Activated T-helper 1 cell treated with Interleukin-2 at 50 U/mL for 16 hours (primary cell): Measurements from ENCODE around the gene PSMB4.
"Not testable (repeated sequence)": the region's sequence is repeated elsewhere in the genome, so short reads cannot be mapped to it uniquely, and the experiment has no call there.

Source experiments
- DNase-seq: peaks from one replicate; pipeline ENCODE4 v3.0.0-alpha.2; 2020; ENCODE audit warnings: low read depth

PSMB4 gene

DNA sequence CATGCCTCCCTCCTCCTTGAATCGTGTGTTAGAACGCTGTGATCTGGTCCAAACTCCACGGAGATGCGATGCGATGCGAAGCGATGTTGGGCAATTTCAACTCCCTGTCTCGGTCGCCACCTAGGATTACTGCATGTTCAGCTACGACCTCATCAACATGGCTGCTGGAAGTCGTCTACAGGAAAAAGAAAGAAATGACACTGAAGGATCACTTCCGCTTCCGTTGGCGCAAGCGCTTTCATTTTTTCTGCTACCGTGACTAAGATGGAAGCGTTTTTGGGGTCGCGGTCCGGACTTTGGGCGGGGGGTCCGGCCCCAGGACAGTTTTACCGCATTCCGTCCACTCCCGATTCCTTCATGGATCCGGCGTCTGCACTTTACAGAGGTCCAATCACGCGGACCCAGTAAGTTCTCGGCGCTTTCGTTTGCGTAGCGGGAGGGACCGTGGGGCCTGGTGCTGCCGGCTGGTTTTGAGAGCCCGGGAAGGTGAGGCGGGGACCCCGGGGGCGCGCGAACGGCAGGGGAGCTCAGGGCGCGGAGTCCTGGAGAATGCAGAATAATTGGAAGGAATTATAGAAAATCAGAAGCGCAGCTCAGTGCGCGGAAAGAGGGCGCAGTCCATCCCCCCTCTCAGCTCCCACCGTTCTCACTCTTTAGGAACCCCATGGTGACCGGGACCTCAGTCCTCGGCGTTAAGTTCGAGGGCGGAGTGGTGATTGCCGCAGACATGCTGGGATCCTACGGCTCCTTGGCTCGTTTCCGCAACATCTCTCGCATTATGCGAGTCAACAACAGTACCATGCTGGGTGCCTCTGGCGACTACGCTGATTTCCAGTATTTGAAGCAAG is at the start of gene PSMB4:
PSMB4 (plus strand) TSS at position 250 of the 848 bp plus-strand sequence; CDS start at position 265, 15 bp downstream.
- peak; percentile 68 for DNase-seq

DNA sequence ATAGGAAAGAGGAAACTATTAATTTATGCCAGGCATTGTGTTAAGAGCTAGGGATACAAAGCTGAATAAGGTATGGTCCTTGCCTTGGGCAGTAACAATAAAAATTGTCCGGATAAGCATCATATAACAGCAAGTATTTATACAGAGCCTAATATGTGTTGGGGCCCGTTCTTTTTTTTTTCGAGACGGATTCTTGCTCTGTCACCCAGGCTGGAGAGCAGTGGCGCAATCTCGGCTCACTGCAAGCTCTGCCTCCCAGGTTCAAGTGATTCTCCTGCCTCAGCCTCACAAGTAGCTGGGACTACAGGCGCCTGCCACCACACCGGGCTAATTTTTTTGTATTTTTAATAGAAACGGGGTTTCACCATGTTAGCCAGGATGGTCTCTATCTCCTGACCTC is 49.0 kb upstream of the PSMB4 start:
- DNase-seq, result not testable (repeated sequence)

DNA sequence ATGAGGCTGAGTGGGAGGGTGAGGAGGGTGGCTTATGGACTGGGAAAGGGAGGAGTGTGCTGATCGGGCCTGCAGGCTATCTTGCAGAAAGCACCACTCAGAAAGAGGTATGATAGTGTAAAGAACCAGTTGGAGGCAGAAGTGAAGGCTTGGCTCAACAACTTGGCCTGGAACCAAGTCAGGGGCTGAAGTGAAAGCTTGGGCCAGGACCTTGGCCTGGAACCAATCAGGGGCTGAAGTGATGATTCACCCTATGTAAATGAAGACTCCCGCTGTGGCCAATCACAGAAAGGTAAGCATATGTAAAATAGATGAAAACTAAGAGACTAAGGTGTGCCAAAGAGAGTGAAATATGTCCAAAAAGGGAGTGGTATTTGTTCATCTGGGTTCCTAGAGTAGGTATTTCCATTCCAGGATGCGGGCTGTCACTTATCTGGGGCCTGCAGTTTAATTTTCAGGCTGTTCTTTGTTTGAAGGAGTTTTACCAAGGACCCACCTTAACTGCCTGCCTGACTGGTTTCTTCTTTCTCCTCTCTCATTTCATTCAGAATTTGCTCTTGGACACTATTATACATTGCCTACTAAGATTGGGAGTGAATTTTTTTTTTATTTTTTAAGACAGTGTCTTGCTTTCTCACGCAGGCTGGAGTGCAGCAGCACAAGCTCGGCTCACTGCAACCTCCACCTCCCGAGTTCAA is 47.2 kb upstream of the PSMB4 start:
- DNase-seq, result no peak

DNA sequence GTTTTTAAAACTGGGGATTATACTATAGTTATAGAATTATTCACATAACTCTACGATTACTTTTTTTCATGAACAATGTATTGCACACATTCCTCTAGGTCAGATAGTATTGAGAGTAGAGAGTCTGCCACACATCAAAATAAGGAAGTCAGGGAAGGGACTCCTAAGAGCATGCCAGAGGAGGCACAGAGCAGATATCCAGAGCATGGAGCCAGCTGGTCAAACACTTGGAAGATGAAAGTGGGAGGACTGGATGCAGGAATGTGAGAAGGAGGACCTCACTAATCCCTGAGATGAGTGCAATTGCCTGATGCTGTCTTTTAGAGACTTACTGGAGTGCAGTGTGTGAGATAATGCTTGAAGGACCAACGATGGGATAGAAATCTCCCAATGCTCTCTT is 42.7 kb upstream of the PSMB4 start:
- DNase-seq, result no peak

DNA sequence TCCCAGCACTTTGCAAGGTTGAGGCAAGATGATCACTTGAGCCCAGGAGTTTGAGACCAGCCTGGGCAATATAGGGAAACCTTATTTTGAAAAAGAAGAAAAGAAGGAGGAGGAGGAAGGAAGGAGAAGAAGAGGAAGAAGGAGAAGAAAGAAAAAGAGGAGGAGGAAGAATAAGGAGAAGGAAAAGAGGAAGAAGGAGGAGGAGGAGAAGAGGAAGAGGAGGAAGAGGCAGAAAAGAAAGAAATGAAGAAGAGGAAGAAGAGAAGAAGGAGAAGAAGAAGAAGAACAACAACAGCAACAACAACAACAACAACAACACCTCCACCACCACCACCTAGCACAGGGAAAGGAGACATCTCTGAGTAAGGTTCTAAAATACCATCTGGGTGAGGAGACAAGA is 37.5 kb upstream of the PSMB4 start:
- no peak for DNase-seq

DNA sequence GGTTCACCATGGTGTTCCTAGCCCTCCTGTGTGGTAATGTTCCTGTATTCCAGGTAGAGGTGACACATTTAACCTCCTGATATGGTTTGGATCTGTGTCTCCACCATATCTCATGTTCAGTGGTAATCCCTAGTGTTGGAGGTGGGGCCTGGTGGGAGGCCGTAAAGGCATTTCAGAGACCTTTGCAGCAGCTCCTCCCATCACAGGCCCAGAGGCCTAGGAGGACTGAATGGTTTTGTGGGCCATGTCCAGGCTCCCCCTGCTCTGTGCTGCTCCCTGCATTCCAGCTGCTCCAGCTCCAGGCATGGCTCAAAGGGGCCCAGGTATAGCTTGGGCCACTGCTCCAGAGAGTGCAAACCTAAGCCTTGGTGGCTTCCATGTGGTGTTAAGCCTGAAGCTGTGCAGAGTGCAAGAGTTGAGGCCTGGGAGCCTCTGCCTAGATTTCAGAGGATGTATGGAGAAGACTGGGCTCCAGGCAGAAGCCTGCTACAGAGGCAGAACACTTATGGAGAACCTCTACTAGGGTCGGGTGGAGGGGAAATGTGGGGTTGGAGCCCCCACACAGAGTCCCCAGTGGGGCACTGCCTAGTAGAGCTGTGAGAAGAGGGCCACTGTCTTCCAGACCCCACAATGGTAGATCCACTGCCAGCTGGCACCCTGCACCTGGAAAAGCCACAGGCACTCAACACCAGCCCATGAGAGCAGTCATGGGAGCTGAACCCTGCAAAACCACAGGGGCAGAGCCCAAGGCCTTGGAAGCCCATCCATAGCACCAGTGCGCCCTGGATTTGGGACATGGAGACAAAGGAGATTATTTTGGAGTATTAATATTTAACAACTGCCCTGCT is 36.8 kb upstream of the PSMB4 start:
- no peak for DNase-seq

DNA sequence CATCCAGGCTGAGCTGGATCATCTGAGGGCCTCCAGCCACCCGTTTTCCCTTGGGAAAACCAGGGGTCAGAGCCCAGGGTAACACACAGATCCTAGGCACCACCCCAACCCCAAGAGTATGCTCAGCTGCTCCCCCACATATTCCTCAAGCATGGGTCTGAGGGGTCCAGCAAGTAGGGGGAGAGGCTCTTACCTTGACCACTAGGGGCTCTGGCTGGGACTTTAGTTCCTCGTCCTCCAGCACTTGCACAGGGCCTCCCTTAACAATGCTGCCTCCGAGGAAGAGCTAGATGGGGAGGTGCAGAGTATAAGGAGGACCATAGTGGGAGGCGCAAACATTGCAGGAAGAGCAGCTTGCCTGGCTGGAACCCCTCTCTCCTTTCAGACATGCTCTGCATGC is 34.4 kb upstream of the PSMB4 start:
- DNase-seq, result no peak

DNA sequence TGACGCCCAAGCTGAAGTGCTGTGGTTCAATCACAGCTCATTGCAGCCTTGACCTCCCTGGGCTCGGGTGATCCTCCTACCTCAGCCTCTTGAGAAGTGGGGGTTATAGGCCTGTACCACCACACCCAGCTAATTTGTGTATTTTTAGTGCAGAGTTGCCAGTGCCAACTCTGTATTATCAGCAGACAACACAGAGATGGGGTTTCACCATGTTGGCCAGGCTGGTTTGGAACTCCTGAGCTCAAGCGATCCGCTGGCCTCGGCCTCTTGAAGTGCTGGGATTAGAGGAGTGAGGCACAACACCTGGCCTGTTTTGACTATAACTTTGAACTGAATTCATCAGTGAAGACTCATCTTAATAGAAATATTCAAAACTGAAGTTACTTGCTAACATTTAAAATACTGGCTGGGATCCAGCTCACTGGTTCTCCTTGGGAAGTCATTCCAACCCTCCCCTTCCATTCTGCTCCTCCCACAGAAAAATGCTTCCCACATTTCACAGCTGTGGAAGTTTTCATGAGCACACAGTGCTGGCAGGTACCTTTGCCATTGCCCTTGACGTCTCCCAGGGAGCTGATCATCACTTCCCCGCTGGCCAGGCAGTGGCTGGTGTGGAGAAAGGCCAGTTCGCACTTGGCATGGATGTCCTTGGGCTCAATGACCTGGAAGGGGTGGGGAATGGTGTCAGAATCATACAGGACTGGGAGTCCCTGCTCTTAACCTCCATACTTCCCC is 31.5 kb upstream of the PSMB4 start:
- no peak for DNase-seq

DNA sequence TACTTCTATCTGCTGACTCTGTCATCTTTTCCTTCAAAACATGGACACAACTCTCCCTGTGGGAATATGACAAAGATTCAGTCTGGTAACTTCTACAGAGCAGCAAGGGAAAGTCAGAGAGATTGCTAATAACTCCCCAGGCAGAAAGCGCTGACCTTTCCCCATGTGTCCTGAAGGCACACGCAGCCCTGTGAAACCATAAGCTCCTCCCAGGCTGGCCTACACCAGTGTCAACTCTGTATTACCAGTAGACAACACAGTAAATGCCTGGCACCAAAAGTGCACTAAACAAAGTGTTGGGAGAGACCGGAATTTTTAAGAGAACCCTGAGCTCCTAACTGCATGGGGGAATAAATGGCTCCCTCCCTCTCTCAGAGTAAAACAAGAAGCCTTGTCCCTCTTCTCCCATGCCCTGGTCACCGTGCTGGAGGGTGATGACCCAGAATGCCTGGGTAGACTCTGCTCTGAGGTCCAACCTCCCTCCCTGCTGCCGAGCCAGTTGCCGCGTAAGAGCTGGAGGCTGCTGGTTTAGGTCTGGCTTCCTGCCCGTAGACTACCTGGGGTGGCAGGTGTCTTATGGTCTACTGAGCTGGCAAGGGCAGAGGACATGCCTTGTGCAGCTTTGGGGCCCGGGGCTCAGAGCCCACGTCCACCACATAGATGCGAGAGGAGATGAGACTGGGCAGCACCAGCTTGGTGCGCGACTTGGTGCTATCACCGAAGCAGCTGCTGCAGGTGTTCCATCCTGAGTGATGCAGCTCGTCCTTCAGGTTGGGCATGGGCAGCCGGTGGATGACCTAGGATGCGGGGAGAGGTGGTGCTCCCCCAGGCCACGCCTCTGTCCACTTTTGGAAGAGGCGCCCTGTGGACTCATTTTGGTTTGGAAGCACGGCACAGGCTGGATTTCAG is 30.7 kb upstream of the PSMB4 start:
- DNase-seq, result no peak

DNA sequence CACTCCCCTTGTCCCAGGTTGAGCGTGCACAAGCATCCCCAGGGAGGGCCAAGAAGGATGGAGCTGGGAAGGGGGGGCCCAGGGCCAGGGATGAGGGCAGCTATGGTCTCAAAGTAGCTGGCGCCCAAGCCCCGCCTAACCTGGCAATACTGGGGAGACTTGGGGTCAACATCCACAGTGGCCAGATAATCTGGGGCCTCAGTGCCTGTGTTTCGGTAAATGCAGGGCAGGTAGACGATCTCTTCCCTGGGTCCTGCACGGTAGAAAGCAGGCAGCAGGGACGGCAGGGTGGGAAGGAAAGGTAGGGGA is 30.1 kb upstream of the PSMB4 start:
- DNase-seq, result no peak

DNA sequence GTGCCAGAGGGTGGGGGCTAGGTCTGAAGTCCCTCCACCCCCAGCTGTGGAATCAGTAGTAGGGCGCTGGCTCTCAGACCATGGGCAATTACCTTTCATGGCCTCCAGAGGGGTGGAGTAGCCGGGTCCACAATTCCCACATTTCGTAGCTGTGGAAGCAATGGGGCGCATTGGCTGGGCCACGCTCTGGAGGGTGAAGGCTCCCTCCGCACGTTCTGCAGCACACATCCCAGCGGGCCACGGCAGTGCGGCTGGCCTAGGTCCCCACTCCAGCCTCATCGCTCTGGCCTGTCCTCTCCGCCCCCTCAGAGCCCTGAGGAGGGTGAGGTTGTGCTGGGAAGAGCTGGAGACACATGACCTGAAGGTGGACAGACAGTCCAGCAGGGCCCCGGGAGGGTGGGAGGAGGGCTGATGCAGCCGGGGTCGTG is 29.7 kb upstream of the PSMB4 start:
- no peak for DNase-seq

DNA sequence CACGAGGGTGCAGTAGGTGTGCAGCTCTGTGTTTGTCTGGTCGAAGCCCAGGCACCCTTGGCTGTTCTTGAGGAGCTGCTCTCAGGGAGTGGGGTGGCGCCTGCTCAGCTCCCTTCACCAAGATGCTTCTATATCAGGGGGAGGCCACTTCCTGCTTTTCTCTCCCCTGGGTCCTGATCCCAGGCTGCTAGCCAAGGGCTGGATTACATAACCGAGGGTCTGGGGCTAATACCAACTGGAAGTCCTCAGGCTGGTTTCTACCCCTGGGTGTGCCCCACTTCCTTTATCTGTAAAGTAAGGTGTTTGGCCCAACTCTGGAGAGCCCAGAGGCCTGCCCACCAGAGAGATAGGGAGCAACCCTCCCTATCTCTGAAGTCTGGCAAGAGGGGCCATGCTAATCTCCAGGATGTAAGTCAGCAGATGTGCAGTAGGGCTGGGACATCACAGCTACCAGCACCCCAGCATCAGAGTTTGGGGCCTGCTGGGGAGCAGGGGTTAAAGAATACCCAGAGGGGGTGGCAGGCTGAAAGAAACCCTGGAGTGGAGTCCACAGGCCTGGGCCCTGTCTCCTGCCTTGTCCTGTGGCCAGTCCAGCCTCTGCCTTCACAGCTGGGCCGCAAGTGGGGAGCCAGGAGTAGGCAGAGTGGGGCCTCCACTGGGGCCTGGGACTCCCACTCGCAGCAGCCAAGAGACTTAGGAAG is 29.0 kb upstream of the PSMB4 start:
- no peak for DNase-seq

DNA sequence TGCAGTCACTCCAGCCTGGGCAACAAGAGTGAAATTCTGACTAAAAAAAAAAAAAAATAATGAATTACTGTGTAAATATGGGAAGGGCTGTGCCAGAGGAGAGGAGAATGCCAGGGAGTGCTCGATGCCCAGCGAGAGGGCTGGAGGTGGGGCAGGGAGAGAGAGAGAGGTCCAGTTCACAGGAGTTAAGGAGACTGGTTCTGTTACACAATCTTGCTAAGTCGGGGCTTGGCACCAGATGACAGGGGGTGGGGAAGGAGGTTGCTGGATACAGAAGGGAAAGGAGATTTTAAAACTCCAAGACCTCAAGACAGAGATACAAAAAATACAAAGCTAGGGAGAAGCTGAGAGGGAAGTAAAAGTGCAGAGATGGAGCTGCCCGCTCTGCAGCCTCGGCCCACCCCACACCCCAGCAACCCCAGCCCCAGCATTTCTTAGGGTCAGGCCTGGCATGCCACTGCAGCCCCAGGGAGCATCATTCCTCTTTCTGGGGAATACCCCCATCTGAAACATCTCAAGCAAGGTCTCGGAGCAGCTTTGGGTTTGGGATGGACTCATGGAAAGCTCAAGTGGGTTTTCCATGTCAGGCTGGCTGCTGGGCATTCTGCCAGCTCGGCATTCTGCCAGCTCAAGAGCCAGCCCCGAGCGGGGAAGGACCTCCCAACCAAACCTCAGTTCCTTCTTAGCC is 27.9 kb upstream of the PSMB4 start:
- DNase-seq, result no peak

DNA sequence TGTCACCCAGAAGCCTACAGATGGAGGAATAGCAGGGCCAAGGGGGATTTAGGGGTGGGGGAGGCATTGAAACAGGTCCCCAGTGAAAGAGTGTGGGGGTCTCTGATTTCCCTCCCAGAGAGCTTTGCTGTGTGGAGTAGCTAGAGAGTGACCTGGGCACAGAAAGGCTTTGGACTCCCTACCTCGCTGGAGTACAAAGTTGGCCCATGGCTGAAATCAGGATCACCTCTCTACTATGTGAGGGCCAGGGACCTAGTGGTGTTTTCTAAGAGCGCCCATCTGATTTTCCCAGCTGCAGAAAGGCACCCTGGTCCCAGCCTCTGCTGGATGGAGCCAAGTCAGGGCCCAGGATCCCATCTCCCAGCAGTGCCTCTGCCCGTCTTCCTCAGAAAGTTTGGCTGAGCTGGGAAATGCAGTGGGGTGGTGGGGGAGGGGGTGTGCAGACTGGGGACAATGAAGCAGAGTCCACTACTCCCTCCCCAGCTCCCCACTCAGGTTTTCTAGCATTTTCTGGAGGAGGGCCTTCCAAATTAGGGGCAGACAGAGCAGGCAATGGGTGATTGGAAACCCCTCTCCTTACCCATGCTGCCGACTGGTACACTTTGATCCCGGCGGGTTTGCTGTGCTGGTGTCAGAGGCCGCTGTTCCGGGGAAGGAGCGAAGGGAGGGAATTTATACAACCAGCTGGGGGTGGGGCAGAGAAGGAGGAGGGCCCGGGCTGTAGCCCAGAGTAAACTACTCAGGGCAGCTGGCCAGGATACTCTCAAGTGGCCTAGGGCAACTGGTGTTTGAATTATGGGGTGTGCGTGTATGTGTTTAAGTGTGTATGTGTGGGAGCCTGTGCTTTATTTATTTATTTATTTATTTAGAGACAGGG is 27.1 kb upstream of the PSMB4 start, which contains the start of gene SELENBP1:
SELENBP1 (minus strand) TSS at position 648 of the 877 bp plus-strand sequence; CDS start at position 584, 64 bp downstream.
- DNase-seq, result no peak

DNA sequence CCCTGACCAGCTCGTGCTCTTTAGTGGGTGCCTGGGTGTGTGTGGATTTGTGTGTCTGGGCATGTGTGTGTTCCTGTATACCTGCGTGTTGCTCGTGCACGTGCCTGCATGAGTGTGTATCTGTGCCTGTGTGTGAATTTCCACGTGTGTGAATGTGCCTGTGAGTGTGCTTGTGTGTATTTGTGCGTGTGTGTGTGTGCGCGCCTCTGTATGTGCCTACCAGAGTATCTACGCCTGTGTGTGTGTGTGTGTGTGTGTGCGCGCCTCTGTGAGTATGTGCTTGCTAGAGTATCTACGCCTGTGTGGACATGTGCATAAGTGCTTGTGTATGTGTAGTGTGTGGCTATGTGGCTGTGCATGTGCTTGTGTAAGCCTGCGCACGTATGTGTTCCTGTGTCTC is 26.2 kb upstream of the PSMB4 start:
- no peak for DNase-seq

DNA sequence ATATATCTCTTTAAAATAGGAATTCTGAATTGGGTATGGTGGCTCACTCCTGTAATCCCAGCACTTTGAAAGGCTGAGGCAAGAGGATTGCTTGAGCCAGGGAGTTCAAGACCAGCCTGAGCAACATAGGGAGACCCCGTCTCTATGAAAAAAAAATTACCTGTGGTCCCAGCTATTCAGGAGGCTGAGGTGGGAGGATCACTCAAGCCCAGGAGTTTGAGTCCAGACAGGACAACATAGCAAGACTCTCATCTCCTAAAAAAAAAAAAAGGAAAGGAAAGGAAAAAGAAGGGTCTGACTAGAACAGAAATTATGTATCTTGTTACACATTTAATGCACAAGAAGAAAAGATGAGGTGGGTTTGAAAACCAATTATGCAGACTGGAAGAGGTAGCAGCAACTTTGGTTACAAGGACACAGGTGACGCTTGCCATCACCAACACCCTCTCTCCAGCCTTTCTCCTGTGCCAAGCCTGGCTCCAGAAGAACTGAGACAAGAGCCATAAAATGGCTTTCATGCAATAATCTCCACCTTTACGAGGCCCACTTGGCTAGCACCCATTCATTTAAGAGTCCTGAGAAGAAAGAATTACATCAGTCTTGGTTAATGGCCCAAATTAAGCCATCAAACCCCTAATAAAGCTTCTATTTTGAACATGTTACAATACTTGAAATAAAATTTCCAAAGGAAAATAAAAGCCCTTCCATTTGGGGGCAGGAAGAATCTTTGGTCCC is 22.1 kb upstream of the PSMB4 start:
- DNase-seq, result no peak

DNA sequence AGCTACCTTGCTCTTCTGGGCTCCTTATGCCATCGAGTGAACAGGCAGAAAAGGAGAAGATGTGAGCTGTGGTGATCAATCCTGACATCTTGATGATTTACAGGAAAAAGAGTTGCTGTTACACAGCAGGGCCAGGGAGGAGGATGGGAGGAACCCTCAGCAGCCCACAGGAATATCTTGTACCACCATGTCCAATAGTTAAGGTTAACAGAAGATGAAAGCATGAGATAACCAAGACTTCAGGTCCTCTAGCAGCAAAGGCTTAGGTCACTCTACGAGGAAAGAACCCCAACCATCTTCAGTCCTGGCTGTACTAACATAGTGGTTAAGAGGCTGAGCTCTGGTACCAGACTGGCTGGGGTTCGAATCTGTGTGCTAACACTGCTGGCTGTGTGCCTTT is 14.8 kb upstream of the PSMB4 start:
- no peak for DNase-seq

DNA sequence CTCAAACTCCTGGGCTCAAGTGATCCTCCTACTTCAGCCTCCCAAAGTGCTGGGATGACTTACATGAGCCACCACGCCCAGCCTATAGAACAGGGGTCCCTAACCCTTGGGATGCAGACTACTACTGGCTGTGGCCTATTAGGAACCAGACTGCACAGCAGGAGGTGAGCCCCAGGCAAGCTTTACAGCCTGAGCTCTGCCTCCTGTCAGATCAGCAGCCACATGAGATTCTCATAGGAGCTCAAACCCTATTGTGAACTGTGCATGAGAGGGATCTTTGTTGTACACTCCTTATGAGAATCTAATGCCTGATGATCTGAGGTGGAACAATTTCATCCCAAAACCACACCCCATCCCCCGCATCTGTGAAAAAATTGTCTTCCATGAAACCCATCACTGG is 13.4 kb upstream of the PSMB4 start:
- DNase-seq, result no peak
